Measurements from ENCODE around the gene NEK7.

Gene NEK7

DNA sequence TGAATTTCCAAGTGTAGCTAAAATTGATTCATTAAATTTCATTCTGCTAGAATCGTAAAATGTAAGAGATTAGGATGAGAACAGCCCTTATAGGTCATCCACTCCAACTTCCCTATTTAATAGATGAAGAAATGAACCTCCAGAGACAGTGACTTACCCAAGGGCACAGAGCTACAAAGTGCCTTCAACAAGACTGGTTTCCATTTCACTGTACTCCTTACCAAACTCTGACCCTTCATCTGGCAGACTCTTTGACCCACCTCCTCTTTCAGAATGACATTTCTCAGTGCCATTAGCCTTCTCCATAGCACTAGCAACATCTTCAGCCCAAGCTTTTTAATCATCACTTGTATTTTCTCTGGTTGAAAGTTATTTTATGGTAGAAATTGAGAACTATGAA lies 161.3 kb downstream of the NEK7 start:
- Histone ChIP-seq H3K4me2 (ENCODE audit: low read length) (no peak overlapping the region), H3K4me1 (ENCODE audit: low read length) (peaks cover 11% of the 10 kb centered on the region), H3K4me3 (ENCODE audit: low read length) (no peak overlapping the region), H3K27ac (ENCODE audit: low read length) (no peak overlapping the region), H3K27me3 (ENCODE audit: low read depth, low read length) (no peaks in the 10 kb centered on the region), H2AFZ (ENCODE audit: low read depth, low read length) (no peak overlapping the region), H3K79me2 (ENCODE audit: low read length) (no peaks in the 10 kb centered on the region), H3K36me3 (replicated peaks; ENCODE audit: low read depth, low read length) (no peaks in the 10 kb centered on the region), H3K9ac (ENCODE audit: low read length) (no peak overlapping the region), H3K9me3 (ENCODE audit: insufficient read depth, low read length) (no peaks in the 10 kb centered on the region), H4K20me1 (ENCODE audit: insufficient read depth, low read length) (no peaks in the 10 kb centered on the region)
- TF ChIP-seq, protein P1, sequence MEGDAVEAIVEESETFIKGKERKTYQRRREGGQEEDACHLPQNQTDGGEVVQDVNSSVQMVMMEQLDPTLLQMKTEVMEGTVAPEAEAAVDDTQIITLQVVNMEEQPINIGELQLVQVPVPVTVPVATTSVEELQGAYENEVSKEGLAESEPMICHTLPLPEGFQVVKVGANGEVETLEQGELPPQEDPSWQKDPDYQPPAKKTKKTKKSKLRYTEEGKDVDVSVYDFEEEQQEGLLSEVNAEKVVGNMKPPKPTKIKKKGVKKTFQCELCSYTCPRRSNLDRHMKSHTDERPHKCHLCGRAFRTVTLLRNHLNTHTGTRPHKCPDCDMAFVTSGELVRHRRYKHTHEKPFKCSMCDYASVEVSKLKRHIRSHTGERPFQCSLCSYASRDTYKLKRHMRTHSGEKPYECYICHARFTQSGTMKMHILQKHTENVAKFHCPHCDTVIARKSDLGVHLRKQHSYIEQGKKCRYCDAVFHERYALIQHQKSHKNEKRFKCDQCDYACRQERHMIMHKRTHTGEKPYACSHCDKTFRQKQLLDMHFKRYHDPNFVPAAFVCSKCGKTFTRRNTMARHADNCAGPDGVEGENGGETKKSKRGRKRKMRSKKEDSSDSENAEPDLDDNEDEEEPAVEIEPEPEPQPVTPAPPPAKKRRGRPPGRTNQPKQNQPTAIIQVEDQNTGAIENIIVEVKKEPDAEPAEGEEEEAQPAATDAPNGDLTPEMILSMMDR (IDR thresholded peaks at IDR 0.05; ENCODE audit: low read depth, low read length), result no peak
- no peak for TF ChIP-seq EZH2phosphoT487 (IDR thresholded peaks at IDR 0.05; ENCODE audit: low read depth)

DNA sequence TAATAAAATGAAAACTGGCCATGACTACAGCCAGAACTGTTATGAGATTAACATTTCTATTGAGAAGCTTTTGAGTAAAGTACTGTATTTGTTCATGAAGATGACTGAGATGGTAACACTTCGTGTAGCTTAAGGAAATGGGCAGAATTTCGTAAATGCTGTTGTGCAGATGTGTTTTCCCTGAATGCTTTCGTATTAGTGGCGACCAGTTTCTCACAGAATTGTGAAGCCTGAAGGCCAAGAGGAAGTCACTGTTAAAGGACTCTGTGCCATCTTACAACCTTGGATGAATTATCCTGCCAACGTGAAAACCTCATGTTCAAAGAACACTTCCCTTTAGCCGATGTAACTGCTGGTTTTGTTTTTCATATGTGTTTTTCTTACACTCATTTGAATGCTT lies 164.0 kb downstream of the NEK7 start:
- no peaks in the 10 kb centered on the region for H3K27me3 ChIP-seq (ENCODE audit: low read depth, low read length)

DNA sequence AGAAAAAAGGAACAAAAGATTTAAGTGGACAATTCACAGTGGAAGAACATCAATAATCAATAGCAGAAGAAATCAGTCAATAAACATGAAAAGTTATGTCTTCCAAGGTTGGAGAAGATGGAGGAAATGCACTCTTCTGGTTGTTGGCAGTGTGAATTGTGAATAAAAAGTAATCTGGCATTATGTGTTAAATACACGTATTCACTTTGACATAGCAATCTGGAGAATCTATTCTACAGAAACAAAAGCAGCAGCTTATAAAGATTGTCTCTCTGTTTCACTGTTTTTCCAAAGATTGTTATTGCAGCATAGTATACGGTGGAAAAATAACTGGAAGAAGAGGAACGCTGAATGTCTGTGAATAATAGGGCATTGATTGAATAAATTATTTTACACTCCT lies 169.4 kb downstream of the NEK7 start:
- no peak overlapping the region for H3K27ac ChIP-seq (ENCODE audit: low read length)
- H3K79me2 ChIP-seq (ENCODE audit: low read length), result no peaks in the 10 kb centered on the region
- no peak overlapping the region for H3K9ac ChIP-seq (ENCODE audit: low read length)
- no peaks in the 10 kb centered on the region for H3K36me3 ChIP-seq (replicated peaks; ENCODE audit: low read depth, low read length)
- H3K27me3 ChIP-seq (ENCODE audit: low read depth, low read length), result peaks cover 4% of the 10 kb centered on the region; the same call in 1 of the 2 replicates
- no peak overlapping the region for H3K4me2 ChIP-seq (ENCODE audit: low read length)
- no peaks in the 10 kb centered on the region for H3K9me3 ChIP-seq (ENCODE audit: insufficient read depth, low read length)
- no peak overlapping the region for H2AFZ ChIP-seq (ENCODE audit: low read depth, low read length)
- no peak overlapping the region for H3K4me3 ChIP-seq (ENCODE audit: low read length)
- H4K20me1 ChIP-seq (ENCODE audit: insufficient read depth, low read length), result no peaks in the 10 kb centered on the region
- TF ChIP-seq, protein P1 (IDR thresholded peaks at IDR 0.05; ENCODE audit: low read depth, low read length), result no peak
- TF ChIP-seq EZH2phosphoT487 (IDR thresholded peaks at IDR 0.05; ENCODE audit: low read depth), result no peak
- no peaks in the 10 kb centered on the region for H3K4me1 ChIP-seq (ENCODE audit: low read length)

More for the DNA sequence above, 164.0 kb downstream of the NEK7 start:
- H3K9me3 ChIP-seq (ENCODE audit: insufficient read depth, low read length), result no peaks in the 10 kb centered on the region
- no peak overlapping the region for H2AFZ ChIP-seq (ENCODE audit: low read depth, low read length)
- no peaks in the 10 kb centered on the region for H4K20me1 ChIP-seq (ENCODE audit: insufficient read depth, low read length)
- no peak overlapping the region for H3K9ac ChIP-seq (ENCODE audit: low read length)
- no peak overlapping the region for H3K4me3 ChIP-seq (ENCODE audit: low read length)
- no peak overlapping the region for H3K27ac ChIP-seq (ENCODE audit: low read length)
- TF ChIP-seq, protein P1 (IDR thresholded peaks at IDR 0.05; ENCODE audit: low read depth, low read length), result no peak
- TF ChIP-seq EZH2phosphoT487 (IDR thresholded peaks at IDR 0.05; ENCODE audit: low read depth), result no peak
- H3K4me2 ChIP-seq (ENCODE audit: low read length), result no peak overlapping the region
- no peaks in the 10 kb centered on the region for H3K36me3 ChIP-seq (replicated peaks; ENCODE audit: low read depth, low read length)
- H3K4me1 ChIP-seq (ENCODE audit: low read length), result peaks cover 11% of the 10 kb centered on the region
- no peaks in the 10 kb centered on the region for H3K79me2 ChIP-seq (ENCODE audit: low read length)

DNA sequence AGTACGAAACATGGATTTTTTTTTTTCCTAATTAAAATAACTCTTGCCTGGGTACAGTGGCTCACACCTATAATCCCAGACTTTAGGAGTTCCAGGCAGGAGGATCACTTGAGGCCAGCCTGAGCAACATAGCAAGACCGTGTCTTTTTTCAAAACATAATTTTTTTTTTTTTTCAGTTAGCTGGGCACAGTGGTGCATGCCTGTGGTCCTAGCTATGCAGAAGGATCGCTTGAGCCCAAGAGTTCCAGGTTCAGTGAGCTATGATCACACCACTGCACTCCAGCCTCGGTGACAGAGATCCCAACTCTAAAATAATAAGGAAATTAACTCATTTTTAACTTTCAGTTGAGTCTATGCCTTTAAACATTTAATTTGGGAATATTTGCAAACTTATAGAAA lies 170.1 kb downstream of the NEK7 start:
- Histone ChIP-seq H3K4me1 (ENCODE audit: low read length) (no peaks in the 10 kb centered on the region), H3K9ac (ENCODE audit: low read length) (no peak overlapping the region), H3K4me3 (ENCODE audit: low read length) (no peak overlapping the region), H2AFZ (ENCODE audit: low read depth, low read length) (no peak overlapping the region), H3K4me2 (ENCODE audit: low read length) (no peak overlapping the region), H3K36me3 (replicated peaks; ENCODE audit: low read depth, low read length) (no peaks in the 10 kb centered on the region), H3K27me3 (ENCODE audit: low read depth, low read length) (peaks cover 8% of the 10 kb centered on the region; the same call in 1 of the 2 replicates), H3K9me3 (ENCODE audit: insufficient read depth, low read length) (no peaks in the 10 kb centered on the region), H3K27ac (ENCODE audit: low read length) (no peak overlapping the region), H3K79me2 (ENCODE audit: low read length) (no peaks in the 10 kb centered on the region), H4K20me1 (ENCODE audit: insufficient read depth, low read length) (no peaks in the 10 kb centered on the region)
- no peak for TF ChIP-seq EZH2phosphoT487 (IDR thresholded peaks at IDR 0.05; ENCODE audit: low read depth)

All from OCI-LY3 (cell line).